H1 (cell line): Measurements from ENCODE around the gene ROR1. TPM values are rescaled to one million over a fixed set of nuclear protein-coding genes. Genes with fewer than 3 reads are reported as not detected.

Experiments used
- BCL11A ChIP-seq, 2 experiments: IDR thresholded peaks; one replicate each; pipeline ENCODE4 v1.6.1; 2011; ENCODE audit warnings: low read depth in 2 of 2, low read length in 2 of 2, mild to moderate bottlenecking in 2 of 2
- CTBP2 ChIP-seq: IDR thresholded peaks from 2 replicates; pipeline ENCODE4 v1.7.0; 2011; ENCODE audit warnings: borderline replicate concordance, mild to moderate bottlenecking, moderate library complexity, mixed read lengths, low read length; ENCODE audit not compliant: insufficient read depth, insufficient read length
- FOSL1 ChIP-seq: IDR thresholded peaks from 2 replicates; pipeline ENCODE4 v1.6.1; 2011; ENCODE audit warnings: mild to moderate bottlenecking, low read depth, low read length, moderate library complexity; ENCODE audit not compliant: insufficient read depth
- KDM5A ChIP-seq: fragments of 200-600 bp; IDR thresholded peaks from 2 replicates; pipeline ENCODE4 v1.7.1; 2012; ENCODE audit warnings: mild to moderate bottlenecking, low read length, inconsistent platforms, mixed read lengths
- RAD21 ChIP-seq, 2 experiments: IDR thresholded peaks in 1 of 2; conservative IDR thresholded peaks in 1 of 2; 2 replicates each; pipeline ENCODE4 v1.6.1; 2011; ENCODE audit warnings: low read depth in 2 of 2, low read length in 2 of 2, improper control_type of control experiment in 1 of 2, inconsistent platforms in 1 of 2, mild to moderate bottlenecking in 1 of 2, moderate library complexity in 1 of 2
- SIRT6 ChIP-seq: IDR thresholded peaks from one replicate; pipeline ENCODE4 v1.7.1; 2012; ENCODE audit warnings: low read length, inconsistent platforms
- SP1 ChIP-seq: IDR thresholded peaks from 2 replicates; pipeline ENCODE4 v1.6.1; 2011; ENCODE audit warnings: low read depth, low read length
- SP2 ChIP-seq: IDR thresholded peaks from 2 replicates; pipeline ENCODE4 v1.6.1; 2012; ENCODE audit warnings: mild to moderate bottlenecking, low read length, inconsistent platforms
- SRF ChIP-seq: IDR thresholded peaks from 2 replicates; pipeline ENCODE4 v1.6.1; 2011; ENCODE audit warnings: mild to moderate bottlenecking, low read depth, low read length, moderate library complexity
- YY1 ChIP-seq: IDR thresholded peaks from 2 replicates; pipeline ENCODE4 v1.6.1; 2011; ENCODE audit warnings: low read depth, mild to moderate bottlenecking, low read length
- polyA plus RNA-seq, 7 experiments: library from polyadenylated mRNA; depleted of rRNA in 3 of 7; stranded (reverse) in 5 of 7; unstranded in 2 of 7; fragments of >200 nt in 5 of 7; fragments of 200-250 nt in 2 of 7; gene quantifications; 1 replicate in 5 of 7; 2 replicates in 1 of 7; 4 replicates in 1 of 7; pipeline versions ENCODE4 v1.2.1 to v1.2.3, GENCODE V29; 2011 to 2013; ENCODE audit warnings: missing spikeins in 2 of 7, mixed read lengths in 2 of 7
- total RNA-seq: library from RNA; stranded (reverse); fragmentation: NEBNext Ultra II Directional; extraction: Animal tissue kit (Norgen Biotek cat#: 25700); gene quantifications from 2 replicates; pipeline ENCODE4 v1.2.1, GENCODE V29; 2021
- TF ChIP-seq, protein P1 (sequence below), 3 experiments: IDR thresholded peaks; 1 replicate in 2 of 3; 2 replicates in 1 of 3; pipeline versions ENCODE4 v1.5.1 to v1.6.1; 2011; ENCODE audit warnings: low read length in 3 of 3, mild to moderate bottlenecking in 3 of 3, inconsistent platforms in 2 of 3, low read depth in 1 of 3, moderate library complexity in 1 of 3; ENCODE audit not compliant: insufficient read depth in 1 of 3; ENCODE audit errors: control extremely low read depth in 1 of 3

ROR1 gene
- total and polyA plus RNA-seq, 2 of the 8 experiments (the other 6 are each of a cell fraction or from before 2014, with no cell fraction given), result 33.6 to 73.6 TPM

GRCh38 chr1:63903947-63904610 is 130.3 kb downstream of the ROR1 start (continued):
- no peak for TF ChIP-seq CTBP2
- TF ChIP-seq KDM5A, result no peak
- TF ChIP-seq SIRT6, result no peak
- TF ChIP-seq, protein P1, sequence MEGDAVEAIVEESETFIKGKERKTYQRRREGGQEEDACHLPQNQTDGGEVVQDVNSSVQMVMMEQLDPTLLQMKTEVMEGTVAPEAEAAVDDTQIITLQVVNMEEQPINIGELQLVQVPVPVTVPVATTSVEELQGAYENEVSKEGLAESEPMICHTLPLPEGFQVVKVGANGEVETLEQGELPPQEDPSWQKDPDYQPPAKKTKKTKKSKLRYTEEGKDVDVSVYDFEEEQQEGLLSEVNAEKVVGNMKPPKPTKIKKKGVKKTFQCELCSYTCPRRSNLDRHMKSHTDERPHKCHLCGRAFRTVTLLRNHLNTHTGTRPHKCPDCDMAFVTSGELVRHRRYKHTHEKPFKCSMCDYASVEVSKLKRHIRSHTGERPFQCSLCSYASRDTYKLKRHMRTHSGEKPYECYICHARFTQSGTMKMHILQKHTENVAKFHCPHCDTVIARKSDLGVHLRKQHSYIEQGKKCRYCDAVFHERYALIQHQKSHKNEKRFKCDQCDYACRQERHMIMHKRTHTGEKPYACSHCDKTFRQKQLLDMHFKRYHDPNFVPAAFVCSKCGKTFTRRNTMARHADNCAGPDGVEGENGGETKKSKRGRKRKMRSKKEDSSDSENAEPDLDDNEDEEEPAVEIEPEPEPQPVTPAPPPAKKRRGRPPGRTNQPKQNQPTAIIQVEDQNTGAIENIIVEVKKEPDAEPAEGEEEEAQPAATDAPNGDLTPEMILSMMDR (IDR thresholded peaks at IDR 0.05; ENCODE audit: control extremely low read depth in 1 of 3, insufficient read depth in 1 of 3, low read depth in 1 of 3, low read length in 3 of 3), result no peak
- TF ChIP-seq YY1, result no peak
- no peak for TF ChIP-seq RAD21 (IDR thresholded peaks at IDR 0.05 in 1 of 2, conservative IDR thresholded peaks at IDR 0.05 in 1 of 2; ENCODE audit: low read depth in 2 of 2, low read length in 2 of 2)
- no peak for TF ChIP-seq SP1
- no peak for TF ChIP-seq SP2
- TF ChIP-seq BCL11A (IDR thresholded peaks at IDR 0.05; ENCODE audit: low read depth in 2 of 2, low read length in 2 of 2), result no peak
- no peak for TF ChIP-seq FOSL1
- no peak for TF ChIP-seq SRF
